Measurements from ENCODE around the gene DGKQ.
A peak's percentile ranks its signal among the peaks of the same experiment; 100 is the strongest.
"Not testable (repeated sequence)": the region's sequence is repeated elsewhere in the genome, so short reads cannot be mapped to it uniquely, and the experiment has no call there.

Gene DGKQ

DNA sequence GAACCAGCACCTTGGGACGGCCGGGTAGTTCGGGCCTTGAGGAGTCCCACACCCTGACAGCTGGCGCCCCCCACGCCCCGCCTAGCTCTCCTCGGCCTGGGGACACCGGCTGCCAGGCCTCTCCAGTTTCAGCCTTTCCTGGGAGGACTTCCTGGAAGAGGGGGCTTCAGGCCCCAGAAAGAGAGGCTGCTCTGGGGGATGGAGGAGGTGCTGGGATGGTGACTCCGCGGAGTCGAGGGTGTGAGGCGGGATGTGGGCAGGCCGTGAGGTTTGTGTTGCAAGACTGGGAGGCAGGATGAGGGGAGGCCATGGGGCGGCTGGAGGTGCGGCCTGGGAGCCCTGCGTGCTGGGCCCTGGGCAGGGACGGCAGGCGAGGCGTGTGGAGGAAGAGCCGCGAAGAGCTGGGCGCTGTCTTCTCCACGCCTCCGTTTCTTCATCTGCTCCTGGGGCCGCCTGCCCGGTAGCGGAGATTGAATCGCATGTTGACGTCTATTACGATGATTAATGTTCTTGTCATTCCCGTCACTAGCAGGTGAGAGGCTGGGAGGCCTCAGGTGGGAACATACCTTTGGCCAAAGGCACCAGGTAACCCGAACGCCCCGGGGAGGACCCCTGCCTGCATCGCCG is 37.1 kb upstream of the DGKQ start:
- peak; percentile 38 to 52 for DNase-seq (ENCODE audit: low read depth in 2 of 2)

- DNase-seq (ENCODE audit: low read depth in 2 of 2): peak; percentile 52 to 54
These were observed 36.4 kb upstream of the DGKQ start for GRCh38 chr4:1009542-1010394.

GRCh38 chr4:1008840-1009541 is 35.6 kb upstream of the DGKQ start:
- DNase-seq (ENCODE audit: low read depth in 2 of 2): no peak

- DNase-seq (ENCODE audit: low read depth in 2 of 2): no peak
These were observed 33.5 kb upstream of the DGKQ start for GRCh38 chr4:1006856-1007255.

DNA sequence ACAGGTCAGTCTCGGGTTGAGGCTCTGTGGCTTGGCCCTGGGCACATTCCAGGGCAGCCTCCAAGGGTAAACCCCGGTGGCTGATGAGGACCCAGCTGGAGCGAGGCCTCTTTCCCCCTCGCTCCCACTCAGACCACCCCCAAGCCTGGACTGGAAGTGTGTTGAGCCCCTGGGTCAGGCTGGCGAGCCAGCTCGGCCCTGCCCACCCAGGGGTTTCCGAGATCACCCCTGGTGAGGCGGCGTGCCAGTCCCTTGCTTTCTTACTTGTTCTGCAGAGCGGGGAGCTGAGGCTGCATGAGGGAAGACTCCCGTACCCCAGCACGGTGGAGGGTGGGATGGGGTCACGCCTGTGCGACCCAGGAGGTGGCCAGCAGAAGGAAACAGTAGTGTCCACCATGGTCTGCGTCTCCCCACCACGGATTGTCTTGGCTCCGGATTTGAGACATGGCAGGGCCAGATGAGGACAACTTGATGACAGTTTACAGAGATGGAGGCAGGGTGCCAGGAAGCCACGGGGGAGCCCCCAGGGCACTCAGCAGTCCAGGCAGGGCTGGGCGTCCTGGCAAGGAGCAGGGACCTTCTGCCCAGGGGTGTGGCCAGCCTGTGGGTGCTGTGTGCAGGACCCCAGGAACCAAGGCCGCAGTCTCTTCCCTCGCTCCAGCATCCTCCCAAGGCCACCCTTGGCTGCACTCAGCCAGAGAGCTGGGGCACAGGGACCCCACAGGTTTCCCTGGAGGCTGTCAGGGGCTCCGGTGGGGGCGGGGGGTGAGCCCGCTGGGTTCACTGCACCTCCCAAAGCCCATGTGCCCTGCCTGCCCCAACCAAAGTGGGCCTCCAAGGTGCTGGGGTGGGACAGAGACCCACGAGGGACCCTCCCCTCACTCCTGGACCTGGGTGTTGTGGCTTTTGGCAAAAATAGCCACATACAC is 31.5 kb upstream of the DGKQ start:
- no peak for DNase-seq (ENCODE audit: low read depth in 2 of 2)

GRCh38 chr4:1004071-1004418 is 30.7 kb upstream of the DGKQ start:
- no peak for DNase-seq (ENCODE audit: low read depth in 2 of 2)

GRCh38 chr4:1003271-1004070 is 30.1 kb upstream of the DGKQ start:
- DNase-seq (ENCODE audit: low read depth in 2 of 2): no peak

- DNase-seq (ENCODE audit: low read depth in 2 of 2): no peak
These were observed 29.4 kb upstream of the DGKQ start for GRCh38 chr4:1002631-1003251.

- DNase-seq (ENCODE audit: low read depth in 2 of 2): no peak
These were observed 28.8 kb upstream of the DGKQ start for GRCh38 chr4:1002131-1002630.

GRCh38 chr4:1001561-1002130 is 28.3 kb upstream of the DGKQ start:
- DNase-seq (ENCODE audit: low read depth in 2 of 2): no peak

DNA sequence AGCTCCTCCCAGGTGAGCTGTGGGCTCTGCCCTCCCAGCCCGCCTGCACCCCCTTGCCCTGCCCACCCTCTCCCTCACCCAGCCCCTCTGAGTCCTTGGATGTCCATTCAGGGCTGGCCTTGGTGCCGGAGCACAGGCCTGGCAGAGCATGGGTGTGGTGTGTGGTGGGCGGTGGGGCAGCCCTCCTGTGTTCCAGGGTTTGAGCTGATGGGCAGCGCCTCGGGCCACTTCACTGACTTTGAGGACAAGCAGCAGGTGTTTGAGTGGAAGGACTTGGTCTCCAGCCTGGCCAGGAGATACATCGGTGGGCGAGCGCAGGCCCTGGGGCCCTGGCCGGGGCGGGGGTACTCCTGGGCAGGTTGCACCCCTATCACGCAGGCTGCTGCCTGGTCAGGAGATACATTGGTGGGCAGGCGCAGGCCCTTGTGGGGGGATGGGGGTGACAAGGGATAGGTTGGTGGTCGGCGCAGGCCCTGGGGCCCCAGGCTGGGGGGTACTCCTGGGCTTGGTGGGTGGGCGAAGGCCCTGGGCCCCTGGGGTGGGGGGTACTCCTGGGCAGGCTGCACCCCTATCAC is 27.4 kb upstream of the DGKQ start:
- no peak for DNase-seq (ENCODE audit: low read depth in 2 of 2)

DNA sequence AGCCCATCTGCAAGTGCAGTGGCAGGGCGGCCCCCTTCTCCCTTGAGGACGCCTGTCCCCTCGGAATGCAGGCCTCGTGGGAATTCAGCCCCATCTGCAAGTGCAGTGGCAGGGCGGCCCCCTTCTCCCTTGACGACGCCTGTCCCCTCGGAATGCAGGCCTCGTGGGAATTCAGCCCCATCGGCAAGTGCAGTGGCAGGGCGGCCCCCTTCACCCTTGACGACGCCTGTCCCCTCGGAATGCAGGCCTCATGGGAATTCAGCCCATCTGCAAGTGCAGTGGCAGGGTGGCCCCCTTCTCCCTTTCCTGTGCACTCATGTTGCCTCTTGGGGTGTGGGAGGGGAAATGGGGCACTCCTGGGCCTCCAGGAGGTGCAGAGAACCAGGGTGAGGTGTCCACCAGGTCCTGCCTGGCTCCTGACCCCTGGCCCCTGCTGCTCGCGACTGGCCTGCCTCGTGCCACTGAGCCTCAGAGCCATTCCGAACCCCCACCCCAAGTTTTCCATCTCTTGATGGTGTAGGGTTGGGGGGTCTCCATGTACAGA is 26.6 kb upstream of the DGKQ start:
- DNase-seq (ENCODE audit: low read depth in 2 of 2): no peak

GRCh38 chr4:999240-999863 is 26.0 kb upstream of the DGKQ start:
- DNase-seq (ENCODE audit: low read depth in 2 of 2): not testable (repeated sequence)

DNA sequence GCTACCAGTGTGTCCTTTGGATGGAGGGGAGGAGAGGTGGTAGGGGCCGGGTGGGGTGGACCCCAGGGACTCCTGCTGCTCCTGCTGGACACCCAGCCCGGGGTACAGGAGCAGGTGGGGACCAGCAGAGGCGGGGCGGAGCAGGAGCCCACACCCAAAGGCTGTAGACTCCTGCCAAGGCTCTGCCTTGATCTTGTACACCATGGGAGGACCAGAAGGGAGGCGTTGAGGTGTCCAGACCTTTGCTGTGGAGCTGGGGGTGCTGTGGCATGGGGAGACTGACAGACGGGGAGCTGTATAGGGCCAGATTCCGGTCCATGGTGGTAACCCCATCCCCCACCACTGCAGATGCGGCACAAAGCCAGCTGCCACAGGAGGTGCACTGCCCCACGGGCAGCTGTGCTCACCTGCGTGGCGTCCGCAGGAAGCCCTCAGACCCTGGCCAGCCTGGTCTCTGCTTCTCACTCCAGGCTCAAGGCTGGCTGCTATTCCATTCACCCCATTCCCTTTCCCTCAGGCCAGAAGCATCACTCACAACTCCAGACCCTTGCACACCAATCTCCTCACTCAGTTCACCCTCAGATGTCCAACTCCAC is 24.8 kb upstream of the DGKQ start:
- no peak for DNase-seq (ENCODE audit: low read depth in 2 of 2)

DNA sequence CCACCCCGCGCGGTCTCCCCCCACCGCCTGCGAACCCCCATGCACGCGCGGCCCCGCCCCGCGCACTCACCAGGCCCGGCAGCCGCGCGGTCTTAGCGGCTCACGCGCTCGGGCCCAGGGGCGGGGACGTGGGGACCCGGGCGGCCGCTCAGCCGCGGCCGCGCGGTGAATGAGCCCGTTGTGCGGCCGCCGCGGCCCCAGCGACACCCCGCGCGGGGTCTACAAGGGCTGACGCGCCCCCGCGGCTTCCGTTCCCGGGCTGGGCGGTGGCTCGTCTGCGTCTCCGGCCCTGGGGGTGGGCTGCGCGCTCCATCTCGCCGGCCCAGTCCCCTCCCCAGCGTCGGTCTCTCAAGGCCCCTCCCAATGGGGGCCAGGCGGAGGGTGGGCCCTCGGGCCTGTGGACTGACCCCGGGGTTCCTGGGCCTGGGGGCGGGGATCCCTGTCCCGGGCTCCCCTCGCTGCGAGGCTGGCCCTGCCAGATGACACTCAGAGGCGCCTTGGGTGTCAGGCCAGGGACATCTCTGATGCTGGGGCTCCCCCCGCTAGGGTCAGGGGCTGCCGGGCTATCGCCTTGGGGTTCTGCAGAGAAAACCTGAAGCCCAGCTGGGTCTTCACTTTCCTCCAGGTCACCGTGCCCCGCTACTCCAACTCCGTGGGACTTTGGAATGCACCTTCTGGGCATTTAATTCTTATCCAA is 24.2 kb upstream of the DGKQ start:
- DNase-seq (ENCODE audit: low read depth in 2 of 2): no peak

DNA sequence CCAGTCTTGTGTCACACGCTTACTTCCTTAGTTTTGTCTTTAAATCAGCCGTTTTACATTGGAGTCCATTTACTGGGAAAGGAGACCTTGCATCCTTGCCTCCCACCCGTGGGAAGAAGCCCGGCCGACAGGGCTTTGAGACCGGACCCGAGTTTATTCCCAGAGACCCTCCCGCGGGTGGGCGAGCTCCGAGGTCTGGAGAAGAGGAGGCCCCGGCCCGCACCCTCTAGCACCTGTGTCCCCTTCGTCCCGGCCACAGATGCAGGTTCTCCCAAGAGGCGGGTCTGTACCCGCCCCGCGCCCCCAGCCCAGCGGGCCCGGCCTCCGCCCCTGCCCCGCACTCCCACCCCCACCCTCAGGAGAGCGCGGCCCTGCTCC is 23.6 kb upstream of the DGKQ start:
- DNase-seq (ENCODE audit: low read depth in 2 of 2): no peak

GRCh38 chr4:996030-996996 is 22.9 kb upstream of the DGKQ start:
- DNase-seq (ENCODE audit: low read depth in 2 of 2): no peak
